DMS 273 (cell line): ENCODE results near the gene FRY.

ENCODE experiments used
- DNase-seq: peaks from one replicate; lab custom pipeline; 2025; ENCODE audit not compliant: unreplicated experiment; lab: John Stamatoyannopoulos, UW

The FRY gene

DNA sequence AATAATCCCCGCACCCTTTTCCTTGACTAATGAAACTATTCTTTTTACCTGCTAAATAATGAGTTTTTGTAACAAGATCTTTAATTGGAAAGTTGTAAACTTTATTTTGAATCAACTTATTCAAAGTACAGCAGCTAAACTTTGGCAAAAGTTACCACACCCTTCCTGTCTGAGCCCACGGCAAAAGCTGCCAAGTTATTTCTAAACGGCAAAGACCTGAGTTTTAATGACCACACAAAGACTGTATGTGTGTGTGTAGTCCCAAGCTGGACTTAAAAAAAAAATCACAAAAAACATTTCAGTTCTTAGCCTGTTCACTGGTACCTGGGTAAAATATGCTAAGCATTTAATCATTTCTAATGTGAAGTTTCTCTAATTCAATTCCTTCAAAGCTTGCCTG is 222.8 kb downstream of the FRY start:
- DNase-seq, result no peak

DNA sequence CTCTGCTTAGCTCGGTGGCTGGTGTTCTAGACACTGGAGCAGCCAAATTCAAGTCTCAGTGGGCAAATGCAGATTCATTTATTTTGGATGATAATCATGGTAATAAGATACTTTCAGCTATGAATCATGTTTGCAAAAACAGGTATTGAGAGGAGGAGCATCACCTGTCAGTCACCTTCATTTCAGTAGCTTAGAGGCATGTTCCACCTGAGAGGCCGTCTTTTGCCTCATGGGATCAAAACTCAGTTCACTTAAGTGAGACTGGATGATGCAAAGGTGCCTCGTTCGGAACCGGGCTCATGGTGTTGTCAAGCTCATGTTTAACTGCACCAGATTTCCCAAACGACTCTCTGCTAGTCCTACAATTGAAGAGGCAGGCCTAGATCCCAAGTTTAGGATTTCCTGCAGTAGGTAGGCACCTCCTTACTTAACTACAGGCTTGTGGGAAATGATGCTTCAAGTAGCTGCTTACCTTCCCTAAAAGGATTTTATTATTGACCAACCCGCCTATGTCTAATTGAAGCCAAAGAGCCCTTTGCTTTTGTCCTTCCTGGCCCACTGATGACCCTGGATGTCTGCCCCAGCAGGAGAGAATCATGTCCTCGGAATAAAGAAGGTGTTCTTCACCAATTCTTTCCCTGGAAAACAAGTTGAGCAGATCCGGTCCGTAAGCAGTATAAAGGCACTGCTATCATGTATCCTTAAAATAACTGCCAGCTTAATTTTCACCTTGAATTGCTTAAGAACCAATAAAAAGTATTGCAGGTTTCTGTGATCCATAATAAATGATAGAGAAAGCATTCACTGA is 223.5 kb downstream of the FRY start:
- DNase-seq, result no peak

DNA sequence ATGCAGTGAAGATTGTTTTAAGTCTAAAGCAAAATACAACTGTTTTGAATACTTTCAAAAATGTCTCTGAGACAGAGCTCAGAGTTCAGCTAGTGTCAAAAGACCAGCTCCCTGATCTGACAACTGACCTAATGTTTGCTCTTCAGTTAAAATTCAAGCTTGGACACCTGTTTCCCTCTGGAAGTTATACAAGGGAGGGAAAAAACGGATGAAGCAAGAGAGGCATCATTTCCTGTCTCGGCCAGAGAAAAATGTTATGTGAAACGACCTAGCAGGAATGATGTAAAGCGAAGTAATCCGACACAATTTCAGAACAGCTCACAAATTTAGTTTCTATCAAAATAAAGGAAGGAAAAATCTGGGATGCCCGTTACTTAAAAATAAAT is 224.1 kb downstream of the FRY start:
- no peak for DNase-seq

DNA sequence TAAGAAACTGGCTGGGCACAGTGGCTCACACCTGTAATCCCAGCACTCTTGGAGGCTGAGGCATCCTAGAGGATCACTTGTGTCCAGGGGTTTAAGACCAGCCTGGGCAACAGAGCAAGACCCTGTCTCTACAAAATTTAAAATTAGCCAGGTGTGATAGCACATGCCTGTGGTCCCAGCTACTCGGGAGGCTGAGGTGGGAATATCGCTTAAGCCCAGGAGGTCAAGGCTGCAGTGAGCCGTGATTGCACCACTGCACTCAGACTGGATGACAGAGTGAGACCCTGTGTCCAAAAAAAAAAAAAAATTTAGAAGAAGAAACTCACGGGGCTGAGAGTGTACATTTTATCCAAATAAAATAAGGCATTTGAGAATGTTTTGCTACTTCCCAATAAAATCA is 224.7 kb downstream of the FRY start:
- DNase-seq, result no peak

DNA sequence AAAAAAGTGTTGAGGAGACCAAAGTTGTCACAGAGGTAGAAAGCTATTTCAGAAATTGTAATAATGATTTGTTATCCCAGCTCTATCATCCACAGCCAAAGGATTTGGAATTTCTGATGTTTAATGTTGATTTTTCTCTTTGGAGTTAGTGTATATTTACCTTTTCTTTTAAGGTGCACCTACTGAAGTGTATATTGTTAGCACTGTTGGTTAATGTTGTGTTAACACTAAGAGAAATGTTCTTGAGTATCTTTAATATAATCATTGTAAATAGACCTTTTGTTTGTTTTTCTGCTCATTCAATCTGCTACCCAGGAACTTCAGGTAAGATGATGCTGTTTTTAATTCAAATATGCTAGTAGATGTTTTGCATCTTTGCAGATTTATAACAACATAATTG is 226.1 kb downstream of the FRY start:
- DNase-seq, result no peak

DNA sequence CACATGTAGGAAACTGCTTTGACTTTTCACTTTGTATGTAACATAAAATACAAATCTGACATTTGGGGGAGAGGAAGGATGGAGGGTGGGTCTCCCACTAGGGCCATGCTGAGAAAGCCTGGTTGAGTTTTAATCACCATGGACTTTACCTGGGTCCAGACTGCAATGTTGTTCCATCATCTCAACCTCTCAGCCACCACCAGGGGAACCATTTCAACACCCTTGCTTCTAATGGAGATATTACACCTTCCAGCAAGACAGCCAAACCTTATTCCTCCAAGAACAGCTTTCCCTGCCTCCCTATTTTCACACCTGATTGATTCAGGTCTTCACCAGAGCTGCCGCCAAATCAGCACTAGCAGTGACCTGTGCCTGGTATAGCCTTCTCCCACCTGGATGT is 227.5 kb downstream of the FRY start:
- peak; percentile 1 for DNase-seq

DNA sequence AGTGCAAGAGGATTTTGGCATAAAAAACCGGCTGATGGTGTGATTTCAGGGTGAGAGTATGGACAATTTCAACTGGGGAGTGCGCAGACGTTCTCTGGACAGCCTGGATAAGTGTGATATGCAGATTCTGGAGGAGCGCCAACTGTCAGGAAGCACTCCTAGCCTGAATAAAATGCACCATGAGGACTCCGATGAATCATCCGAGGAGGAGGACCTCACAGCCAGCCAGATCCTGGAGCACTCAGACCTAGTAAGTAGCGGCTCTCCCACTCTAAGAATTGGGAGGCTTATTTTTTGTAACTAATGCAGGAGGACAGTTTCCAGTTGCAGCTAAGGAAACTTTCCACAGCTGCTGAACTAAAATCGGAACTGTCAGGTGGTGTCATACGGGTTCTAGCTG is 230.0 kb downstream of the FRY start:
- DNase-seq, result peak; percentile 11

DNA sequence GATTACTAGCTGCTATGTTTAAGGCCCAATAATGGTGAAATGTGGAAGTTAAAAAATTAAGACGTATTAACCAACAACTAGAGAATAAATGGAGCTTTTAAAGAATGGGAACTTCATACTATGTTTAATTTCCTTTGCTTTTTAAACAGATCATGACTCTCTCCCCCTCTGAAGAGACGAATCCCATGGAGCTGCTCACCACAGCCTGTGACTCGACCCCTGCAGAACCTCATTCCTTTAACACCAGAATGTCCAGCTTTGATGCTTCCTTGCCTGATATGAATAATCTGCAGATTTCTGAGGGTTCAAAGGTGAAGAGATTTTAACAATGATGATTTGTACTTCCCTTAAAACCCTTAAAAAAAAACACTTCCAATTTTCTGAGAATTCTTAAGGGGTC is 230.6 kb downstream of the FRY start:
- DNase-seq, result no peak

DNA sequence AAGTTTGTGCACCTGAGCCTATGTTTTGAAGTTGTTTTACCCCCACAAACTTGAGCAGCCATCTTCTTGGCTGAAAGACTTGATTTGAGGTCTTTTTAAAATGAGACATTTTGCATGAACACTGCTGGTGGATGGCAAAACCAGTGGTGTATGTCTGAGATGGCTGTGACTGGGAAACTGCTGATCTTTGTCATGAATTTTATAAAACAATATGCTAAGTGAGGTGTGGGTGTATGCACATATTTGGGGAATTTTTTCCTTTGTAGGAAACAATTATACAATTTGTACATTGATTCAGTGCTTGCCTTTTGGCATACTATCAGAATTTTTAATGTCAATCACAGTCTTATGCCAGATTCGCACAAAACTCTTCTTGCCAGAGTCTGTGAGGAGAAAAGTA is 231.0 kb downstream of the FRY start:
- DNase-seq, result no peak

DNA sequence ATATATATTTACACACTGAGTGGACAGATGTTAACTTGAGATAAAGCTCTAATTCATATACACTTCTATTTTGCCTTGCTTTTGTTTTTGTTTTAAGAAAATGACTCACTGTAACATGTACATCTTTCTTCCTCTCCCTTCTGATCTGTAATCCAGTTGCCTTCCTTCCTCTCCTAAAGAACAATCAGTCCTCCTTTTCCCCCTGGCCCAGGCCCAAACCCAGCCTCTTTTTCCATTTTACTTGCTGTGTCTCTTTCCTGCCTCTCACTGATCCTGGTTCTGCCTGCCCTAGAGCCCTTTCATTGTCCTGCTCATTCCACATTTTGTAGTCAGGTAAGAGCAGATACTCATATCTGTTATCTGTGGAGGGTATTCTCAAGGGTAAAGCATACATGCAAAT is 232.8 kb downstream of the FRY start:
- no peak for DNase-seq

DNA sequence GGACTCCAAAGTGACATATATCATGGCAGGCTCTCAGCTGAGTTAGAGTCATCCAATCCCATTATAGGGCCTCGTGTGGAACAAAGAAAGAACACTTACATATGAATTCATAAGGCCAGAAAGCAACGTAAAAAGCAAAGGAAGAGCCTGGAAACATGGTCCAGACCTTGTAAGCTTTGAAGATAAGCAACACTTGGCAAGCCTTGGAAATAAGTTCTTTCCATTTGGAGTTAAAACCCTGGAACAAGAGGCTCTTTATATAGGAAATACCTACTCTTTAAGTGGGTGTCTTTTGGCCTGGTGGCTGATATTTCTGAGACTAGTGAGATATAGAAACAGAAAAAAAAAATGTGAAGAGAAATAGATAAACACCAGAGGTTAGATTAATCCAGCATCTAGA is 234.2 kb downstream of the FRY start:
- no peak for DNase-seq

DNA sequence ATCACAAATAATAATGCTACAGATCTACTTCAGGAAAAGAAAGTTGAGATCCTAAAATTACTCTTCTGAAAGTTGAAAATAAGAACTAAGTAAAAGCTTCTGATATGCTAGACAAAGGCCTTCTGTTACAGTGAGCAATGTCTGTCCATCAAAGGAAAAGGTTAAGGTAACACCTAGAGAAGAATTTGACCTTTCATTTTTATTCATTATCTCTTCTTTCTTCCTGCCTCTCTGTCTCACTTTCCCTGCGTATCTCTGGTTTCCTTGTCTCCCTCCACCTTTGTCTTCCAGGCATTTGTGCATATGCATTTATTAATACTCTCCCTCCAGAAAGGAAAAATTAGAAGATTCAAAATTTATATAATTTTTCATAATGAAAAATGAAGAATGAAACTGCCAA is 234.6 kb downstream of the FRY start:
- DNase-seq, result no peak

DNA sequence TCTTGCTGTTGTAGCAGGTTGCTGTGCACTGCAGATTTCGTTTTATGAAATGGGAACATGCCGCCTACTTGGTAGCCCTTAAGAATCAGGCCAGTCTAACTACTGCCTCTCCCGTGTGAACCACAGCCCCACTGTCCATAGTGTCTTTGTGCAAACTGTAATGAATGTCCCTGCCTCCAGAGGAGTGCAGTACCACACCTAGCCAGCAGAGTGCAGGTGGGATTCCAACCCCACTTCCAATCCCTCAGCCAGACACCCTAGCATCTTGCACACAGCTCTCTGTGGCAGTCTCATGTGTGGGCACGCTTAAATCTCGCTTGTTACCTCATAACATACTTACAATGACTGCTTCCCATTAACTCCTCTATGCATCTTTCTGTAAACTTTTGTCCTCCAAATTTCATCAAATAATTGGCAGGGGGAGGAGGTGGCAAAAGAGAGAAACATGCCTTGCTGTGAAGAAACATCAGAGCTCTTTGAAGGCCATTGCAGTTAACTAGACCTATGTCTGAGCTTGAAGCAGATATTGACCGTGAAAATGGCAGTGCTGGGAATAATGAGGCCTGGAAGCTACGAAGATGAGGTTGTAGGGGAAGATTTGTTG is 236.4 kb downstream of the FRY start:
- peak; percentile 1 for DNase-seq

DNA sequence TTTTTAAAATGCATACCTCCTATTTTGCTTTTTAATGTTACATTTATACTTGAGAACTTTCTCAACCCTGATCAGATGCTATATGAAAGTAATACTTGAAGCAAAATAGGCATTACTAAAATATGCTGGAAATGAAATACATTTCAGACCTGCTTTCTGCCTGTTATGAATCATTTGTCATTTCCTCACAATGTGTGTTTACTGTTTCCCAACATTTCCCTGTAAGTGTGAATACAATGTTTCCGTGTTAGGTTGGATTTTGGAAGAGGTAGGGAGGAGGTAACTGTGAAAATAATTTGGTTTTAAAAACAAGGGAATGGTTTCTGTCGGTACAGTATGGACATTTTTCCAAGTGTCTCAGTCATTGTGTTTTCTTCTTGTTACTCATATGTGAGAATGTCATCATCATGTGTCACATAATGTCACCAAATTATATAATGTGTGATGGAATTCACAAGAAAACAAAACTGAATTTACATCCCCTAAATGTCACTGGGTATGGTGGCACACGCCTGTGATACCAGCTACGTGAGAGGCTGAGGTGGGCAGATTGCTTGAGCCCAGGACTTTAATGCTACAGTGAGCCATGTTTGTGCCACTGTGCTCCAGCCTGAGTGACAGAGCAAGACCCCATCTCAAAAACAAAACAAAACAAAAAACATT is 240.6 kb downstream of the FRY start:
- DNase-seq, result no peak

DNA sequence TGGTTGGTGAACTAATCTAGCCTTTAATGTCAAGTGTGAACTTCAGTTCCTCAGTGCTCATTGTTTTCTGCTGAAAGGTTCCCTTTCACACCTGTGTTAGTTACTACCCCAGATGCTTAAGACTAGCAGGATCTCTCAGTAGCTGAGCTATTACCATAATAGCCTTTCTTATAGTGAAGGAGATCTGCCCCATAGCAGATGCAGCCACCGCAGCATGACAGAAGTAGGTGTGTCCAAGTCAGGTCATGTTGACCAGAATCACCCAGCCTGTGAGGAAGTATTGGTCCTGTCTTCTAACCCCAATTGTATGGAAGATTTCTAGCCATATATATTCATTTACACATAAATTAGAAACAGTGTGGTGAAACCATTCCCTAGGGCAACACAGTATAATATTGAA is 246.3 kb downstream of the FRY start:
- no peak for DNase-seq

DNA sequence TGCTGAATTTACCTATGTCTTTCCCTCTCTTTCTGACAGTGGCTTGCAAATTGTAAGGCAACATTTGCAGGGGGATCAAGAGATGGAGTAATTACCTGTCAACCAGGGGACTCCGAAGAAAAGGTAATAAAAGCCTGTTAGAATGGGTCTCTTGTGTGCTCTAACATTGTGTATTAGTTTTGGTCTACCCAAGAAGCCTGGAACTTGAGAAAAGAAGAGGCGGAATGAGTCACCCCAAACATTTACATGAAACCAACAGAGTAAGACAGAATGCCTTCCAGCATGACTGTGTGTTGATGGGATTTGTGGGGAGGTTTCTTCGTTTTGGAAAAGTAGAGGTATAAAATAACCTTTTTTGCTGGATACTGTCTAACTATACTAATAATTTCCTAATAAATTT is 246.9 kb downstream of the FRY start:
- DNase-seq, result no peak

DNA sequence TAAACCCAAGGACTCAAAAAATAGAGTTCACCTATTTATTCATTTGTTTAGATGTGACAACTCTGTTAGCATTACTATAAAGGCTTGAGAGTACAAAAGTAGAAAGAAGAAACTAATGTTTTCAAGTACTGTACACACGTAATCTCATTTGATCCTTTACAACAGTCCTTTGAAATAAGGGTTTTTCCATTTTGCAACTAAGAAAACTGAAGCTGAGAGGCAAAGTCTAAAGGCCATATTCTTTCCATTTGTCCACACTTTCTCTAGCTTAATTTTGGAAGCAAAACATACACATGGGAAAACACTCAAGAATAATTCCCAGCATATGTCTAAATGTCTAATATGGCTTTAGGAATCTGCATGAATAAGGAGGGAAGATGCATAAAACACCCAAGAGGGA is 249.5 kb downstream of the FRY start:
- DNase-seq, result no peak

DNA sequence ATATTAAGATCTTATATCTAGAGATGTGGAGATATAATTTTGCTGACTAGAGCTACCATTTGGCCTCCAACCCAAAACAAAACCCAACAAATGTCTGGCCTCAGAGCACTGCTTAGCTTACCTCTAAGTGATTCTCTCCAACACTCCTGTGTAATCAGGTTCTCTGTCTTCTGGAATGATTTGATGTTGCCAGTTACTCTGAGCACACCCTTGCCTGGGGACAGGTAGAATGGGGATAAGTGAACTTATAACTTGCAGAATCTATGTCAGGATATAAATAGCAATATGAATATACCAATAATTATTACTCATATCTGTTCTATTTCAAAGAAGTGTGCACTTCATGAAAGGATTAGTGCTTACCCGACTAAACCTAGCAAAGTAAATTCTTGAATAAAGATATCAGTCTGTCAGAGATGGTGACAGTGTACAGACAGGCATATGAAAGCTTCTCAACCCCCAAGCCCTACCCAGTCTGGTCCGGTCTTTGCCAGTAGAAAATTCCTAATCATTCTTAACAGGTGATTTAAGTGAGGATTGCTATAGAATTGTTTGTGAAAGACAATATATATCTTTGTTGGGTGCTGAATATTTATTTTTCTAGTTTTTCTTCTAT is 250.6 kb downstream of the FRY start:
- DNase-seq, result no peak

DNA sequence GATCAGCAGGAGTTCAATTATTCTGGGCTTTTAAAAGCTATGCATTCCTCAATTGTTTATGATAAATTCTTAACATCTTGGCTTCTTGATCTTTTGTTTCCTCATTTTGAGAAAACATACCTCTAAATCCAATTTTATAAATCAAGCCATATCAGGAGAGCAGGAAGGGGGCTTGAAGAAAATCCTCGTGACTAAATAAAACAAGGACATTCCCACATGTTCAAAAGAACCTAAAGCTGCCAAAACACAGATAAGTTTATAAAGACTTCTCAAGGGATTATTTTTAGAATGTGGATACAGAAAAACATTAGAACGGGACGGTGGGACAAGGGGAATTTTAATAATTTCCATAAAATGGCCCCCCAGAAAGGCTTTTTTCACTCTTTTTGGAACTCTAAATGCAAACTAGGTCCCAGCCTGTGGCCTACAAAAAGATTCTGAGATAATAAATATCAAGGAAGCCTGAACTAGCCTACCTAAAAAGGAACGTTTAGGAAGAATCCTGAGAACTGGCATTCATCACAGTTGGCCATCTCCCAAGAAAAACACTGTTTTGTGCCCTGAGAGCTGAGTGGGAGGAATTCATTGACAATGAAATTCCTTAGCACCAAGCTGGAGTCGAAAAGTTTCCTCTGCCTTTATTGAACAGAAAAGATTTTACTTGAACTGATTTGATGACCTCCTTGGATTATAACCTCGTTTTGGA is 253.5 kb downstream of the FRY start:
- peak; percentile 24 for DNase-seq

DNA sequence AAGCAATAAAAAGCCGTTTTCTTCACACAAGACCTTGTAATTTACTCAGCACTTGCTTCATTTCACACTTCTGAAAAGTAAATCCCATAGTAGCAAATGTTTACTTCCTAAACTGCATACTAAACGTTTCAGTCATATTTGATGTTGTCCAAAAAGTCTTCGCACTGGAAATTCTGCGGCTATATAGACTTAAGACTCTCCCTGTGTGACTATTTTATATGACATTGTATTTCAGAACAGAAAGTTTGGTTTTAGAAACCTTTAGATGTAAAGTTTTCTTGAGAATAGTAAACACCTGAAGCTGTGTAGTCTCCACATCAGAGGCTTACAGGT is 254.0 kb downstream of the FRY start:
- no peak for DNase-seq

DNA sequence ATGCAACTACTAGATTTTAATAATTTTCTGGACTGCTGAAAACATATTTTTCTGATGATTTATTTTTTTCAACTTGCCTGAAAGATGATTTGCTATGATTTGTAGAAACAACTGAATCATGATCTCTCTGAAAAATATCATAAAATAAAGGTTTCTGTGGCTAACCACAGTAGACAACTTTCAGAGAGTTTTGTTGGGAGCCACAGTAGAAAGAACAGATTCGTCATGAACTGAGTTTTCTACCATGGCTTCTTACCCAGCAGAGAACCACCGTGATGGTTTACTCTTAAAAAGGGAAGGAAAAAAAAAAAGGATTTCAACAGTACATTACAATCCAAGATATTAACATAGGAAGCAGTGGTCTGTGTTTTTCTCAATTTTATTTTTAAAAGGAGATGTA is 265.6 kb downstream of the FRY start:
- DNase-seq, result no peak

DNA sequence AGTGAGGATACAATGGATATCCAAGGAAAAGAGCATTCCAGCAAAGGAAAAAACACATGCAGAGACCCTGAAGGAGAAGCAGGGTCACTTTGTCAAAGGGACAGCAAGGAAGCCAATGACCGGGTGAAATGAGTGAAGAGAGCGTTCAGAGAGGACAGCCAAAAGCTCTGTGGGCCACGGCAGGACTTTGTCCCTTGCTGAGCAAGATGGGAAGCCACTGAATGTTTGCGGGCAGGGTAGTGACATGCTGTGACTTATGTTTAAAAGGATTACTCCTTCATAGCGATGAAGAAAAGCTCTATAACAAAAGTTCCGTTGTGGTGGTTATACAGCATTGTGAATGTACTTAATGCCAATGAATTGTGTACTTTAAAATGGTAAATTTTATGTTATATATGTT is 267.1 kb downstream of the FRY start:
- no peak for DNase-seq
